GM11168 (cell line): ENCODE data around the gene DLGAP4.
"Not testable (repeated sequence)": the region's sequence is repeated elsewhere in the genome, so short reads cannot be mapped to it uniquely, and the experiment has no call there.

Source experiments
- in situ Hi-C: fragments of 300-500 bp; cut with MboI; formaldehyde crosslinking; loops from one replicate; pipeline ENCODE4 v1.12.0; 2022; ENCODE audit warnings: low sequenced_read_pairs; ENCODE audit not compliant: unreplicated experiment

Gene DLGAP4

GRCh38 chr20:36462440-36463211, 156.5 kb downstream of the DLGAP4 start:
- in situ Hi-C loops, result no loop called here

- in situ Hi-C loops, result no loop called here
These were observed 157.3 kb downstream of the DLGAP4 start for GRCh38 chr20:36463212-36464061.

- in situ Hi-C loops, result no loop called here
These were observed 159.3 kb downstream of the DLGAP4 start for GRCh38 chr20:36465109-36466080.

GRCh38 chr20:36466089-36466488, 159.9 kb downstream of the DLGAP4 start:
- in situ Hi-C loops, result no loop called here

GRCh38 chr20:36467076-36467999, 161.2 kb downstream of the DLGAP4 start:
- in situ Hi-C loops, result no loop called here

- in situ Hi-C loops, result no loop called here
These were observed 162.2 kb downstream of the DLGAP4 start for GRCh38 chr20:36468149-36469000.

- in situ Hi-C loops, result no loop called here
These were observed 163.8 kb downstream of the DLGAP4 start for GRCh38 chr20:36469973-36470372.

GRCh38 chr20:36471885-36472636, 165.9 kb downstream of the DLGAP4 start:
- in situ Hi-C loops, result no loop called here

- in situ Hi-C loops, result no loop called here
These were observed 166.5 kb downstream of the DLGAP4 start for GRCh38 chr20:36472637-36473090.

- in situ Hi-C loops, result no loop called here
These were observed 167.0 kb downstream of the DLGAP4 start for GRCh38 chr20:36473164-36473563.

GRCh38 chr20:36474563-36474962, 168.4 kb downstream of the DLGAP4 start:
- in situ Hi-C loops, result no loop called here

GRCh38 chr20:36475054-36475453, 168.9 kb downstream of the DLGAP4 start:
- in situ Hi-C loops, result not testable (repeated sequence)

GRCh38 chr20:36477475-36477874, 171.3 kb downstream of the DLGAP4 start:
- in situ Hi-C loops, result no loop called here

- in situ Hi-C loops, result no loop called here
These were observed 172.2 kb downstream of the DLGAP4 start for GRCh38 chr20:36478137-36478905.

- in situ Hi-C loops, result no loop called here
These were observed 173.8 kb downstream of the DLGAP4 start for GRCh38 chr20:36479938-36480337.

- in situ Hi-C loops, result no loop called here
These were observed 174.4 kb downstream of the DLGAP4 start for GRCh38 chr20:36480456-36481048.
